ENCODE measurements around the gene TPPP.

Gene TPPP

GRCh38 chr5:611731-612486, 81.2 kb downstream of the TPPP start, which contains the start of gene CEP72:
TSS of gene CEP72 (plus strand) at chr5:612340. CDS start at chr5:612362, 22 bp downstream.
- peak; percentile 83 for FAIRE-seq

GRCh38 chr5:610744-611730, 82.1 kb downstream of the TPPP start:
- FAIRE-seq (peak; percentile 31), DNase-seq (ENCODE audit: insufficient read length, low spot score) (no peak)

More at GRCh38 chr5:611731-612486, 81.2 kb downstream of the TPPP start, which contains the start of gene CEP72:
- peak; percentile 97 for DNase-seq (ENCODE audit: insufficient read length, low spot score)

- DNase-seq (ENCODE audit: insufficient read length, low spot score) = no peak
- FAIRE-seq = peak; percentile 82
These were observed 83.0 kb downstream of the TPPP start for GRCh38 chr5:610011-610743.
